ENCODE measurements around the gene ADRA2C.

GRCh38 chr4:3721186-3721585 is 45.0 kb upstream of the ADRA2C start:
- TF ChIP-seq E2F6 (IDR thresholded peaks at IDR 0.05; ENCODE audit: borderline replicate concordance, low read depth), result no peak
- no peak for TF ChIP-seq JUN (IDR thresholded peaks at IDR 0.05)
- no peak for TF ChIP-seq EHMT2 (IDR thresholded peaks at IDR 0.05; ENCODE audit: low read depth)
- no peak for TF ChIP-seq ZC3H11A (IDR thresholded peaks at IDR 0.05)
- no peak for TF ChIP-seq CTCF (IDR thresholded peaks at IDR 0.05)
- no peak for TF ChIP-seq REST (IDR thresholded peaks at IDR 0.05)
